Measurements from ENCODE around the gene NAGK.
A peak's percentile ranks its signal among the peaks of the same experiment; 100 is the strongest.
"Not testable (repeated sequence)": the region's sequence is repeated elsewhere in the genome, so short reads cannot be mapped to it uniquely, and the experiment has no call there.

Gene NAGK

DNA sequence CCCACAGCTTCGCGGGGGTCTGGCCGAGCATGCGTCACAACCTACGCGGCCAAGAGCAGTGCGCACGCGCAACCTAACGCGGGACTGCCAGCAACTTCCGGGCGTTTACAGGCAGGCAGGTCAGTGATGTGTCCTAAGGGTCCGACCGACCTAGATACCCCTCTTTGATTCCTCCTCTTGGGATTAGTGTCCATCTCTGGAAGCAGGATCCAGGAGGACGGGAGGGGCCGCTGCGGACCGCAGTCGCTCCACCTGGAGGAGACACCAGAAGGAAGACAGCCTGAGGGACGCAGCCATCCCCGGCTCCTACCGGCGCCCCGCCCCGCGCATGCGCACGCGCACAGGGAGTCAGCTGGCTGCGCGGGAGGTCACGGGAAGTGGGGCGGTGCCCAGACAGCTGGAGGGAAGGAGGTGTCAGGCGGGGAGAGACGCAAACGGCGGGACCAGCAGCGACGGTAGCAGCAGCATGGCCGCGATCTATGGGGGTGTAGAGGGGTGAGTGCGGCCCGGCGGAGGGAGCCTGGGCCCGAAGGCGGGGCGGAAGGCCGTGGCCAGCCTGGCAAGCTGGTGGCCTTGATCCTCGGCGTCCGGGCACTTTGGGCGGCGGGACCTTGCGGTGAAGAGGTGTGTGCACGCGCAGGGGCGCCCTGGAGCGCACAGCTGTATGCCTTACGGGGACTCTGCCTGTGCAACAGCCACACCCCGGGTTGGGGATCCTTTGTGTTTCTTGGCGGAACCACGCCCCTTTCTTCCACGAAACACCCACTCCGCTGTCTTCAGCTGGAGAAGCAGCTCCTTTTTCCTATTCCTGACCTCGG is at the start of gene NAGK:
Gene NAGK (plus strand): TSS at position 431 of the 818 bp plus-strand sequence. CDS start 36 bp downstream, at position 467.
- DNase-seq (ENCODE audit: low read depth): peak; percentile 88

DNA sequence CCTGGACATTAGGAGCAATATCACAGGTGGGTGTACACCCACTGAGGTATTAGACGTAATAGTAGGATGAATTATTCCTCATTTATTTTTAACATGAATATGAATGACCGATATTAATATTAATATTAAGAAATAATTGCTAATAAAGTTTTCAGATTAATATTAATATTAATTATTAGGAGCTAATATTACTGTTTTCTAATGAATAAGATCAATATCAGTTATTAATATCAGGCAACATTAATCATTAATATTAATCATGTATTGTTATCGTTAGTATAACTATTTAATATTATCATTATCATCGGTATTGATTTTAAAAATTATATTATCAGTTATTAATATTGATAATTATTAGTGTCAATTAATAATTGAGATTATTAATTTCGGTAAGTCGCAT is 48.5 kb upstream of the NAGK start:
- not testable (repeated sequence) for DNase-seq (ENCODE audit: low read depth)

DNA sequence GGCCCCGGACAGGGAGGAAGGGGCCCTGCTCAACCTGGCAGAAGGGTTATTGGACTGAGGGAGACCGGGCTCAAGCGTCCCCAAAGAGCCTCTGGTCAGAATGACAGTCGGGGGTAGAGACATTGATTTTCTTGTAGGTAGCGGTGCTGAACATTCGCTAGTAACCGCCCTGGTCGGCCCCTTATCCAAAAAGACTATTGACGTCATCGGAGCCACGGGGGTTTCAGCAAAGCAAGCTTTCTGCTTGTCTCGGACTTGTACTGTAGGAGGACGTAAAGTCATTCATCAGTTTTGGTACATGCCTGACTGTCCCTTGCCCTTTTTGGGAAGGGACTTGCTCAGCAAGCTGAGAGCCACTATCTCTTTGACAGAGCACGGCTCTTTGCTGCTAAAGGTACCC is 47.1 kb upstream of the NAGK start:
- DNase-seq (ENCODE audit: low read depth): not testable (repeated sequence)

DNA sequence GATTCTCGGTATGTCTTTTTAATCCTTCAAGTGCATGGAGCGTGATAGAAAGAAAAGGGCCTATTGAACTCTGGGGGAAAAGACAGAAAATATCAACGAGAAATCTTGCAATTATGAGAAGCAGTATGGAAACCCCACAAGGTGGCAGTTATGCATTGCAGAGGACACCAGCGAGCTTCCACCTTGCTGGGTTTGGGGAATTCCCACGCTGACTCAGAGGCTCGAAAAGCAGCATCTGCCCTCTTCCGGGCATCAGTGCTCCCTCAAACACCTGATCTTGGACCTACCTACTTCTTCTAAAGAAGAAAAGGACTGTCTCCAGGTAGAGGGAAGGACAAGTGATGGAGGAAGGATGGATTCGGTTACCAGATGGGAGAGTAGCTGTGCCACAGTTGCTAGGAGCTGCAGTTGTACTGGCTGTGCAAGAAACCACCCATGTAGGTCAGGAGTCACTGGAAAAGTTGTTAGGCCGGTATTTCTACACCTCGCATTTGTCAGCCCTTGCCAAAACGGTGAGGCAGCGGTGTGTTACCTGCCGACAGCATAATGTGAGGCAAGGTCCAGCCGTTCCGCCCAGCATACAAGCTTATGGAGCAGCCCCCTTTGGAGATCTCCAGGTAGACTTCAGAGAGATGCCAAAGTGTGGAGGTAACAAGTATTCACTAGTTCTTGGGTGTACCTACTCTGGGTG is 44.8 kb upstream of the NAGK start:
- not testable (repeated sequence) for DNase-seq (ENCODE audit: low read depth)

DNA sequence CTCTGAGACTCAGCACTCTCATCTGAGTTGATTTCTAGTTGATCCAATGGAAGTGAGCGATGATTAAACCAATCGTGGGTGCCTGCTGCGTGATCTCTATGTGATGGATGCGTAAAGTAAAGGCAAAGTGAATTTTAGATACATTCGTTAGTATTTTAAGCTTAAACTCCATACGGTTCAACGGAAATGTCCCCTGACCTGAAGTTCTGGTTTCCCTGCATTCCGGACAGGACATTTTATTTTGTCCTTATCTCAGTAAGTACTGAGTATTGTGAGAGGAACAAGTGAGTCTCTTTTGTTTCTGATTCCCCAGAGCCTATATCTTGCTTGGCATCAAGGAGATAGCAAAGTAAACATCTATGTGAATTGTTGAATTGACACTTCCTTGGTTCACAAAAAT is 32.2 kb upstream of the NAGK start:
- DNase-seq (ENCODE audit: low read depth): not testable (repeated sequence)

DNA sequence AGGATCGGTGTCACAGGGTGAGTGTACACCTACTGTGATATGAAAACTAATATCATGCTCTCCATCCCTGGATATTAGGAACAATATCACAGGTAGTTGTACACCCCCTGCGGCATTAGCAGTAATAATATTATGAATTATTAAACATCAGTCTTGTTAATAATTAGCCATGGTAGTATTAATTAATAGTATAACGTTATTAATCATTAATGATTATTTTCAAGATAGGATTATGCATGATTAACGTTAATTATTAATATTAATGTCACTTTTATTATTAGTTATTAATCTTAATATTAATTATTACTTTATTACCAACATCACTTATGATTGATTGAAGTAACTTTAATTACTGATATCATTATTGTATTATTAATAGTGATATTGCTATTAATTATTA is 26.2 kb upstream of the NAGK start:
- no peak for DNase-seq (ENCODE audit: low read depth)

DNA sequence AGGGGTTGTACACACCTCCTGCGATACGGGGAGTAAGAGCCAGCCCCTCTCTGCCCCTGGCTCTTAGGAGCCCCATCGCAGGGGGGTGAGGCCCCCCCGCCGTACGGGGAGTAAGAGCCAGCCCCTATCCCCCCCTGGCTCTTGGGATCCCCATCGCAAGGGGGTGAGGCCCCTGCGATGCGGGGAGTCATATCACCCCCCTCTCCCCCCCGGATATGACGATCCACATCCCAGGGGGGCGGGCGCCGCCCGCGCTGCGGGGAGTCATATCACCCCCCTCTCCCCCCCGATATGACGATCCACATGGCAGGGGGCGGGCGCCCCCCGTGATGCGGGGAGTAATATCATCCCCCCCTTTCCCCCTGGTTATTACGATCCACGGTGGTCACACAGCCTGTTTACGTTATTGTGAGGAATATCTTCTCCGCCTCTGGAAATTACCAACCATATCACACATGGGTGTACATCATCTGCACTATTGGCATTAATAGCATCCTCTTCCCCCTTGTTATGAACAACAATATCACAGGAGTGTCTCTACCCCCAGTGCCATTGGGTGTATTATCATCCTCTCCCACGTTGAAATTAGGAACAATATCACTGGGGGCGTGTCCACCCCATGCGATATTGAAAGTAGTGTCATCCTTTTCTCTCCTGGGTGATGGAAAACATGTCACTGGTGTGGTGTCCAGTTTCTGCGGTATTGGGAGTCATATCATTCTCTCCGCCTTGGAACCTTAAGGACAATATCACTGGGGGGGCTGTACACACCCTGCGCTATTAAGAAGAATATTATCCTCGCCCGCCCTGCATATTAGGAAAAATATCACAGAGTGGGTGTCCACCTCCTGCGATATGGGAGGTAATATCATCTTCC is 24.7 kb upstream of the NAGK start:
- no peak for DNase-seq (ENCODE audit: low read depth)

- DNase-seq (ENCODE audit: low read depth): no peak
Observed at GRCh38 chr2:71045151-71045550, 23.3 kb upstream of the NAGK start.

DNA sequence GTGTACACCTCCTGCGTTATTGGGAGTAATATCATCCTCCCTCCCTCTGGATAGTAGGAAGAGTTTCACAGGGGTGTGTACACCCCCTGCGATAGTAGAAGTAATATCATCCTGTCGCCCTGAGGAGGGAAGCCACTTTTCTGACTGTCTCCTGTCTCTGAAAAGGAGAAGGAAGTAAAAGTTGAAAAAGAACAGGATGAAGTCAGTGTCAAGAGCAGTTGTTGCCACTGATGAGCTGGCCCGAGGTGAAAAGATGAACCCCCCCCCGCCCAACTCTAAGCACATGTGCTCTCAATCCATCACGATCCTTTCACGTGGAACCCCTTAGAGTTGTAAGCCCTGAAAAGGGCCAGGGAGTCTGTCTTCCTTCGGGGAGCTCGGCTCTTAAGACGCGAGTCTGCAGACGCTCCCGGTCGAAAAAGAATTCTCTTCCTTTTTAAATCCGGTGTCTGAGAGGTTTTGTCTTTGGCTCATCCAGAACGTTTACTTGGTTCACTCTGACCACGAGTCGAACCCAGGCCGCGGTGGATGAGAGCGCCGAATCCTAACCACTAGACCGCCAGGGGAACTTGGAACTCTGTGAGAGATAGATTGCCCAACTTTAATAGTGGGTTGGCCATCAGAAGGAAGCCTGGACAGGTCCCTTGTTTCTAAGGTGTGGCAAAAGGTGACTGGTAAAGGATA is 22.4 kb upstream of the NAGK start:
- no peak for DNase-seq (ENCODE audit: low read depth)

- DNase-seq (ENCODE audit: low read depth): no peak
Observed at GRCh38 chr2:71048096-71048495, 20.4 kb upstream of the NAGK start.

DNA sequence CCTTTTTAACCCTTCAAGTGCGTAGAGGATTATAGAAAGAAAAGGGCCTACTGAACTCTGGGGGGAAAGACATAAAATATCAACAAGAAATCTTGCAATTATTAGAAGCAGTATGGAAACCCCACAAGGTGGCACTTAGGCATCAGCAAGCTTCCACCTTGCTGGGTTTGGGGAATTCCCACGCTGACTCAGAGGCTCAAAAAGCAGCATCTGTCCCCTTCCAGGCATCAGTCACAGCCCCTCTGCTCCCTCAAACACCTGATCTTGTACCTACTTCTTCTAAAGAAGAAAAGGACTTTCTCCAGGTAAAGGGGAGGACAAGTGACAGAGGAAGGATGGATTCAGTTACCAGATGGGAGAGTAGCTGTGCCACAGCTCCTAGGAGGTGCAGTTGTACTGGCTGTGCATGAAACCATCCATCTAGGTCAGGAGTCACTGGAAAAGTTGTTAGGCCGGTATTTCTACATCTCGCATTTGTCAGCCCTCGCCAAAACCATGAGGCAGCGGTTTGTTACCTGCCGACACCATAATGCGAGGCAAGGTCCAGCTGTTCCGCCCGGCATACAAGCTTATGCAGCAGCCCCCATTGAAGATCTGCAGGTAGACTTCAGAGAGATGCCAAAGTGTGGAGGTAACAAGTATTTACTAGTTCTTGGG is 18.6 kb upstream of the NAGK start:
- DNase-seq (ENCODE audit: low read depth): not testable (repeated sequence)

GRCh38 chr2:71055206-71055740 is 13.2 kb upstream of the NAGK start:
- DNase-seq (ENCODE audit: low read depth): not testable (repeated sequence)

DNA sequence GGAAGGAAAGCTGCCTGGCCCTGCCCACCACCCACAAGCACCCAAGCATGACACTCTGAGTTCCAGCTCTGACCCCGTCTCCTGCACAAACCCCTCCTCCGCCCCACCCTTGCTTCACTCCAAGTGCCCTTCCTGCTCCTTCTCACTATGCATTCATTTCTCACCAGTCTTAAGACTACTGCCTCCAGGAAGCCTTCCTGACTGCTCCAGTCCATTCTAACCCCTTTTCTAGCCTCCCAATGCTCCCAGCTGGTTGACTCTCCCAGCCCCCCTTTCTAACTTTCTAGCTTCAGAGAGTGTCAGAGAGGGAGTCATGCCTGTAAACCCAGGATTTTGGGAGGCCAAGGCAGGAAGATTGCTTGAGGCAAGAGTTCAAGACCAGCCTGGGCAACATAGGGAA is 8.2 kb upstream of the NAGK start:
- DNase-seq (ENCODE audit: low read depth): no peak

- no peak for DNase-seq (ENCODE audit: low read depth)
Observed at GRCh38 chr2:71060871-71061270, 7.6 kb upstream of the NAGK start.

DNA sequence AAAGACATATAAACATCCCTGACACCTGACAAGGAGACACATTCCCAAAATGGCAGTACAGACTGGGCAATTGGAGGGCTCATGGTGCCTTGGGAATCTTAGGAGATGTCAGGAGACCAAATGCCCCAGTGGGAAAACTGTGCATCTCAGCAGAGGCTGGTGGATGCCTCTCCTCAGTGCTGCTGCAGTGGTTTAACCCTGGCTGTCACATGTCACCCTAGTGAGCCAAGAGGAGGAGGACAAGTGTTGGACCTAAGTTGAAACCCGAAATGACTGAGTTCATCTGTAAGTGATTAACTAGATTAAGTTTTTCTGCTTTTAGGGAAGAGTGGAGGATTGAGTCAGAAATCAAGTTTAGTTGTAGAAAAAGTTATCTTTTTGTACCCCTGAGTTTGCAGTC is 5.2 kb upstream of the NAGK start:
- DNase-seq (ENCODE audit: low read depth): no peak

- DNase-seq (ENCODE audit: low read depth): no peak
Observed at GRCh38 chr2:71064110-71064611, 4.3 kb upstream of the NAGK start.

GRCh38 chr2:71064754-71065621 is 3.5 kb upstream of the NAGK start:
- peak; percentile 55 for DNase-seq (ENCODE audit: low read depth)

DNA sequence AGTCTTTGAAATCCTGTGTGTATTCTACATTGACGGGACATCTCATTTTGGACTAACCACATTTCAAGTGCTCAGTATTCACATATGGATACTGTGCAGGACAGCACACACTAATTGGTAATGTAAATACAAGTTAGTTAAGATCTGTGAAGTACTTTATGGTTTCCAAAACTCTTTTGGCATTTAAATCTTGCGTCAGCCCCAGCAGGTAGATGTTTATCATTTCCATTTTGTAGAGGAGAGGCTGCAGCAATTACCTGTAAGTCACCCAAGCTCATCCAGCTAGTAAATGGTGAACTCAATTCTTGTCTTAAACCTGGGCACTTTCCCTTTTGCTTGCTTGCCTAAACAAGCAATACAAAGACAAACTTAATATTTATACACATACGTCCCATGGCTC is 1.6 kb upstream of the NAGK start:
- no peak for DNase-seq (ENCODE audit: low read depth)

- DNase-seq (ENCODE audit: low read depth): no peak
Observed at GRCh38 chr2:71067567-71068217, 756 bp upstream of the NAGK start.
